ENCODE results near the gene BUB1.
A peak's percentile ranks its signal among the peaks of the same experiment; 100 is the strongest.
"Not testable (repeated sequence)": the region's sequence is repeated elsewhere in the genome, so short reads cannot be mapped to it uniquely, and the experiment has no call there.

BUB1 gene

GRCh38 chr2:110677530-110678456 is at the start of gene BUB1:
TSS of gene BUB1 (minus strand) at chr2:110678063. CDS start at chr2:110677995, 68 bp downstream.
- peak; percentile 100 for DNase-seq (ENCODE audit: low spot score)
- FAIRE-seq = peak; percentile 92

DNA sequence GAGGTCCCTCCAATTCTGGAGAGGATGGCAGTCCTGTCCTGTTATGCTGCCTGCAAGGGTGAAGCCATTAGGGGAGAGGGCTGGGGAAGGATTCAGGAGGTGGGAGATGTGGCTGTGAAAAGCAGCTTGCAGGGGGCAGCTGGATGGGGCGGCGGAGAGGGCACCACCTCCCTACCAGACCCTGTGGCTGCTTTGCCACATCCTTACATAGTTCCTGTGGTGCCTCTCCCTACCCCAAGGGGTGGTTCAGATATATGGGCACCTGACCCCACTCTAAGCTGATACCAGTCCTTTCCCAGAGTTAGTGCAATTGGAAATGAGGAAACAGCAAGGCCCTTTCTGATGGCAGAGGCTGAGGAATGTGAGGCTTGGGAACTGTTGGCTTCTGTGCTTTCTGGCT is 48.4 kb upstream of the BUB1 start:
- FAIRE-seq (no peak), DNase-seq (ENCODE audit: low spot score) (no peak)

- no peak for DNase-seq (ENCODE audit: low spot score)
- FAIRE-seq = no peak
Measured at GRCh38 chr2:110725859-110726258, 48.0 kb upstream of the BUB1 start.

GRCh38 chr2:110725370-110725769 is 47.5 kb upstream of the BUB1 start:
- FAIRE-seq (no peak), DNase-seq (ENCODE audit: low spot score) (no peak)

- DNase-seq (ENCODE audit: low spot score) (no peak), FAIRE-seq (peak; percentile 59)
Measured at GRCh38 chr2:110724820-110725219, 47.0 kb upstream of the BUB1 start.

DNA sequence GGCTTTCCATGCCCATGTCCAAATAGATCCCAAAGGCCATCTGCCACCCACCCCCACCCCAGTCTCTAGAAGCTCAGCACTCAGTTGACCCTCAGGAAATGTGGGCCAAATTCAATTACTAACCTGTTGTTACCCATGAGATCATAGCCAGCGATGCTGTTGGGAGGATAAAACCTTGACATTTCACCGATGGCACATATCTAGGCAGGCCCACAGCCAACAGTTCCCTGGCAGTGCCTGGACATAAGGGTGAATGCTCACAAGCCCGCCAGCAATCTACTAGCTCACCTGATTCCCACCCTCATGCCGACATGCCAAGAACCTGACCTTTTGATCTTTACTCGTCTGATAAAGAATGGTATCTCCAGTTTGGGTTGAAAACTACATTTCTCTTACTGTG is 42.7 kb upstream of the BUB1 start:
- DNase-seq (ENCODE audit: low spot score) (no peak), FAIRE-seq (peak; percentile 30)

DNA sequence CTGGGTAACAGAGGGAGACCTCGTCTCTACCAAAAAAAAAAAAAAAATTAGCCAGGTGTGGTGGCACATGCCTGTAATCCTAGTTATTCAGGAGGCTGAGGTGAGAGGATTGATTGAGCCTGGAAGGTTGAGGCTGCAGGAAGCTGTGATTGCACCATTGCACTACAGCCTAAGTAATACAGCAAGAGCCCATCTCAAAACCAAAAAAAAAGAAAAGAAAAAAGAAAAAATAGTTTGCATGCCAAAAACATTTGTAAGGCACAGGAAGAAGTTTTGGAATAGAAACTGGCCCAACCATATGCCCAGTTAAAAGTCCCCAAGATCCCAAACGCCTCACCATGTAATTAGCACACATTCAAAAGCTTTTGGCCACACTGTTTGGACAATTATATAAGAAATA is 41.1 kb upstream of the BUB1 start:
- DNase-seq (ENCODE audit: low spot score) (no peak), FAIRE-seq (no peak)

- no peak for FAIRE-seq
- DNase-seq (ENCODE audit: low spot score) = no peak
Measured at GRCh38 chr2:110718382-110718781, 40.5 kb upstream of the BUB1 start.

- DNase-seq (ENCODE audit: low spot score) (no peak), FAIRE-seq (no peak)
Measured at GRCh38 chr2:110717734-110718133, 39.9 kb upstream of the BUB1 start.

DNA sequence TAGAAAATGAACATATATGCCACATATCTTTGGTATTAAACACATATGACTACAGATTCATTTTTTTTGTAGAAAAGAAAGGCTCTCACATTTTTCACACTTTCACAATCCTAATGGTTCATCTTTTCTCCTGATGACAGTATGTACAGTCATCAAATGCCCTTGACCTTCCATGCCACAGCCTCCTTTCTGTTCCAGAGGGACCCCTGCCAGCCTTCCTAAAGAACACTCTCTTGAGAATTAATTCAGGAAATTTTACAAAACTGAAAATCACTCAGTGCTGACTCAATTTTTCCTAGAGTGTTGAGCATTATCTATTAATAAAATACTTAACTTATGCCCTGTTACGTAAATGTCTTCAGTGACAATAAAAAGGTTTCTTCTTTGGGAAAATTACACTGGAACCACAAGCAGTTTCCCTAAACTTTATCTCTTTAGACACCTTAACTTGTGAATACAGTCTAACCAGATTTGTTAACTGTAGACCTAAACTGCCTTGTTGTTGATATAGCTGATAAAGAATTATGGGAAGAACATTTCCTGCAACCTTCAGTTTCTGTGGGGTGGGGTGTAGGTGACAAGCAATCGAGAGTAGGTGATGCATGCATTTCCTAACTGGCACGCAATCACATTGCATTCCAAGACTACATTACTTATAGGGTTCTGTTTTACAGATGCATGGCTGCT is 39.2 kb upstream of the BUB1 start:
- DNase-seq (ENCODE audit: low spot score) = no peak
- FAIRE-seq = no peak

- FAIRE-seq (no peak), DNase-seq (ENCODE audit: low spot score) (no peak)
Measured at GRCh38 chr2:110714452-110715224, 36.8 kb upstream of the BUB1 start.

- peak; percentile 44 for DNase-seq (ENCODE audit: low spot score)
- FAIRE-seq = no peak
Measured at GRCh38 chr2:110713513-110714362, 35.9 kb upstream of the BUB1 start.

DNA sequence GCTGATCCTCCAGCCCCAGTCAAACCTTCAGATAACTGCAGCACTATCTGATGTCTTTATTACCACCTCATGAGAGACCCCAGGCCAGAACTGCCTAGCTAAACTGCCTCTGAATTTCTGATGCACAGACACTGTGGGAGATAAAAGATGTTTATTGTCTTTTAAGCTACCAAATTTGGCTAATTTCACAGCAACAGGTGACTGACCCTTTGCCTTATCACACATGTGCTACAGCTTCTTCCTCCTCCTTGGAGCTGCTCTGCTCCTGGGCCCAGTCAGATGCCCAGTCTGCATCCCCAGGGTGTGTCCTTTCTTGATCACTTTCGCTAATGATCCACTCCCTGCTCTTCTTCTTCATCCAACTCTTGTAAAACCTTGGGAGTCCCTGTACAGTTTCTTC is 34.9 kb upstream of the BUB1 start:
- FAIRE-seq = no peak

DNA sequence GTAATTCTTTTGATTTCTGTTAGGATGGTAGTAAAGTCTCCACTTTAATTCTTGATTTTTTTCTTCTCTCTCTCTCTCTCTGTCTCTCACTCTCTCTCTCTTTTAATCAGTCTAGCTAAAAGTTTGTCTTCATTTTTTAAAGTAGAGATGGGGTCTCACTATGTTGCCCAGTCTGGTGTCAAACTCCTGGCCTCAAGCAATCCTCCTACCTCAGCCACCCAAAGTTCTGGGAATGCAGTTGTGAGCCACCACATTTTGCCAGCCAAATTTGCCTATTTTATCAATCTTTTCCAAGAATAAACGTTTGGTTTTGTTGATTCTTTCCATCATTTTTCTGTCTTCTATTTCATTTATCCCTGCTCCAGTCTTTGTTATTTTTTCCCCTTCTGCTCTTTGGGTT is 30.6 kb upstream of the BUB1 start:
- FAIRE-seq = no peak
- no peak for DNase-seq (ENCODE audit: low spot score)

More for the DNA sequence above, 34.9 kb upstream of the BUB1 start:
- no peak for DNase-seq (ENCODE audit: low spot score)

GRCh38 chr2:110707386-110707965 is 29.6 kb upstream of the BUB1 start:
- DNase-seq (ENCODE audit: low spot score) (no peak), FAIRE-seq (no peak)

- DNase-seq (ENCODE audit: low spot score) (no peak), FAIRE-seq (no peak)
Measured at GRCh38 chr2:110702514-110703380, 24.9 kb upstream of the BUB1 start.

- DNase-seq (ENCODE audit: low spot score); FAIRE-seq: not testable (repeated sequence)
Measured at GRCh38 chr2:110698253-110698652, 20.4 kb upstream of the BUB1 start.

DNA sequence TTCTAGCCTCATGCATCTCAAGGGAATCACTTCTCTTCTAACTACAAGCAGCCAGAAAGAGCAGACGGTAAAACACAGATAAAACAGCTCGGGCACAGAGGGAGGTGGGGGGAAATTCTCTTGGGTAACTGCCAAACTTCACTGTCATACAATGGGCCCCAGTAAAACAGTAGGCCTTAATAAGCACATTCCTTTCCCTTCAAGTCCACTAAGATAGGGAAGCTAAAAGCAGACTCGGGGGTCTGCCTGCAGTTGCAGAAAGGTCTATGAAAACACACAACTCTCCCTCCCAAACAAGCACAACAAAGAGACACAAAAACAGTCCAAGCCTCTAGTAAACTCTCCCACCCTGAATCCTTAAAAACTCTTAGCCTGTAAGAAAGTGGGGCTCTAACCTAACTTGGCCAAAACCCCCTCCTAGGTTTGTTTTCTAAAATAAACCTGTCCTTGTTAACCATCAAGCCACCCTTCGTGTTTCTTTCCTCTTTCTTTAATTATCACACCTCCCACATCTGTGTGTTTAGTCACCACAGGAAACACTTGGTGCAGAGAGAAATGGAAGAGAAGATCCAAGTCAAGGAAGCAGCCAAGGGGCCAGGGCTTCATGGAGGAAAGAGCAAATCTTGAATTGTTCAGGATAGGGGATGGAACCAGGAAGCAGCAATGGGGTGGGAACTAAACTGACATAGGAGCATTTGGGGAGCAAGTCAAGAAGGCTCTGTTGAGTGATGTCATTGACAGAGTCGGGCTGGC is 17.5 kb upstream of the BUB1 start:
- not testable (repeated sequence) for DNase-seq (ENCODE audit: low spot score); FAIRE-seq
